Measurements from ENCODE around the gene BSN.

BSN gene

DNA sequence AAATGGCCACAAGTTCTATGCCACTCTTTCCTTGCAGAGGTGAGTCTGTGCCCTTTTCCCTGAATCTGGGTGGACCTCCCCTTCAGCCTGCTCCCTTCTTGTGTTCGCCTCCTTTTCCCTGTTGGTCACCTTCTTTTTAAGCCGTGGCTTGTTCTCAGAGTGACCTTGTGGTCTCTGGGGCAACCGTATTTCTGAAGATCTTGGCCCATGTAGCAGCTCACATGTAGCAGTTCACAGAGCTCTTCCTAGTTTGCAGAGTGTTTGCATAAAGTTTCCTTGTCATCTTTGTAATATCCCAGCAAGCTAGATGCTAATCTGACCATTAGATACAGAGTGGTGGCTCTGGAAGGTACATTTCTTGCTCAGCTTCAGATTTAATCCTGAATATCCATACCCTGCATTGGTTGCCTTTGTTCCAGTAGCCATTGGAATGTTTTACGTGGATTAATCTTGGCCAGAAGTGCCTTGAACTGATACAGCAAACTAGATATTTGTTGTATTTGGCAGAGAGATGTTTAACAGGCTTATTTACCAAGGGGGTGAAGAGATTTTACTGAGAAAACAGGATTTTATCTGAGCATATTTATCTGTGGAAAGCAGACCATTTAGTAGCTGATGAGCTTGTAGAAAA is 40.7 kb upstream of the BSN start:
- no peak for TF ChIP-seq CREB1 (IDR thresholded peaks at IDR 0.05; ENCODE audit: low read depth)
- TF ChIP-seq FOXM1 (IDR thresholded peaks at IDR 0.05; ENCODE audit: borderline replicate concordance, low read depth): no peak
- no peak for TF ChIP-seq EP300 (IDR thresholded peaks at IDR 0.05; ENCODE audit: borderline replicate concordance)
- TF ChIP-seq, protein P1, sequence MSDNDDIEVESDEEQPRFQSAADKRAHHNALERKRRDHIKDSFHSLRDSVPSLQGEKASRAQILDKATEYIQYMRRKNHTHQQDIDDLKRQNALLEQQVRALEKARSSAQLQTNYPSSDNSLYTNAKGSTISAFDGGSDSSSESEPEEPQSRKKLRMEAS (IDR thresholded peaks at IDR 0.05): no peak
- TF ChIP-seq ZBTB7A (IDR thresholded peaks at IDR 0.05; ENCODE audit: low read depth): no peak
- no peak for TF ChIP-seq RAD21 (IDR thresholded peaks at IDR 0.05; ENCODE audit: low read depth)
- TF ChIP-seq CEBPB (IDR thresholded peaks at IDR 0.05): no peak
- TF ChIP-seq TCF12 (IDR thresholded peaks at IDR 0.05; ENCODE audit: low read depth): no peak
- TF ChIP-seq TAF1 (IDR thresholded peaks at IDR 0.05; ENCODE audit: low read depth): no peak
- no peak for TF ChIP-seq YY1 (IDR thresholded peaks at IDR 0.05; ENCODE audit: low read depth)
- TF ChIP-seq NFIC (IDR thresholded peaks at IDR 0.05): no peak
- TF ChIP-seq EGR1 (IDR thresholded peaks at IDR 0.05): no peak
- TF ChIP-seq, protein P2, sequence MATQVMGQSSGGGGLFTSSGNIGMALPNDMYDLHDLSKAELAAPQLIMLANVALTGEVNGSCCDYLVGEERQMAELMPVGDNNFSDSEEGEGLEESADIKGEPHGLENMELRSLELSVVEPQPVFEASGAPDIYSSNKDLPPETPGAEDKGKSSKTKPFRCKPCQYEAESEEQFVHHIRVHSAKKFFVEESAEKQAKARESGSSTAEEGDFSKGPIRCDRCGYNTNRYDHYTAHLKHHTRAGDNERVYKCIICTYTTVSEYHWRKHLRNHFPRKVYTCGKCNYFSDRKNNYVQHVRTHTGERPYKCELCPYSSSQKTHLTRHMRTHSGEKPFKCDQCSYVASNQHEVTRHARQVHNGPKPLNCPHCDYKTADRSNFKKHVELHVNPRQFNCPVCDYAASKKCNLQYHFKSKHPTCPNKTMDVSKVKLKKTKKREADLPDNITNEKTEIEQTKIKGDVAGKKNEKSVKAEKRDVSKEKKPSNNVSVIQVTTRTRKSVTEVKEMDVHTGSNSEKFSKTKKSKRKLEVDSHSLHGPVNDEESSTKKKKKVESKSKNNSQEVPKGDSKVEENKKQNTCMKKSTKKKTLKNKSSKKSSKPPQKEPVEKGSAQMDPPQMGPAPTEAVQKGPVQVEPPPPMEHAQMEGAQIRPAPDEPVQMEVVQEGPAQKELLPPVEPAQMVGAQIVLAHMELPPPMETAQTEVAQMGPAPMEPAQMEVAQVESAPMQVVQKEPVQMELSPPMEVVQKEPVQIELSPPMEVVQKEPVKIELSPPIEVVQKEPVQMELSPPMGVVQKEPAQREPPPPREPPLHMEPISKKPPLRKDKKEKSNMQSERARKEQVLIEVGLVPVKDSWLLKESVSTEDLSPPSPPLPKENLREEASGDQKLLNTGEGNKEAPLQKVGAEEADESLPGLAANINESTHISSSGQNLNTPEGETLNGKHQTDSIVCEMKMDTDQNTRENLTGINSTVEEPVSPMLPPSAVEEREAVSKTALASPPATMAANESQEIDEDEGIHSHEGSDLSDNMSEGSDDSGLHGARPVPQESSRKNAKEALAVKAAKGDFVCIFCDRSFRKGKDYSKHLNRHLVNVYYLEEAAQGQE (IDR thresholded peaks at IDR 0.05; ENCODE audit: low read depth): no peak

DNA sequence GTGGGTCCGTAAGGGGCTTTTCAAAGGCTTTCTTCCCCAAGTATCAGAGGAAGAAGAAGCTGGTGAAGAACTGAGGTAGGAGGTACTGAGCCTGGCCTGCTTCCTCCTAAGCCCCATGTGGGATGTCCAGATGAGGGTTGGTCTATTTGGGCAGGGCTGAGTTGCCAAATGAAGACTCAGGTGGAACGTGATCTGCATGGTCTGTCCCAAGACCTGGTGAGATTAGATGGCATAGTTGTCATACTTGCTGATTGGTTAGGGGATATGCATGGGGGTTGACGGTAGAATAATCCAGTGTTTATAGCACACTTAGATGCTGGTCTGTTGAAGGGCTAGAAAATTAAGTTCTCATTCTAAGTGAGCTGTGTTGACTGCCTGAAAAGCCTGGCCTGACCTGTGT is 36.3 kb upstream of the BSN start:
- no peak for TF ChIP-seq TEAD4 (IDR thresholded peaks at IDR 0.05)

DNA sequence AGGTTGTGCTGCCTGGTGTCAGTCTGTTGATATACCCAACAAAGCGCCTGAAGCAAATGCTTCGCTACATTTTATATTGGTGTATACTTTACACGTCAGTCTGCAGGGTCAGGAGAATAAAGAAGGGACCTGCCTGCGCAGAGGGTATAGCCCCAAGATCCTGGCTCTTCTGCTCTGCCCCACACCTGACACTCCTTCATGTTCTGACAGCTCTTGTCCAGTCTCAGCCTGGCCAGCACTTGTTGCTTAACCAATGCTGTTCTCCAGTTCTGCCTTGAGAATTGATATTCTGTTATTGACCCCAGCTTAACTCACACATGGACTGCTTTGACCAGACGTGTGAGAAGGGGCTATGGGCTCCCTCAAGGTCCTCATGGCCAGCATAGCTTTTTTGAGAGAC is 35.8 kb upstream of the BSN start:
- no peak for TF ChIP-seq CREB1 (IDR thresholded peaks at IDR 0.05; ENCODE audit: low read depth)
- TF ChIP-seq, protein P3, sequence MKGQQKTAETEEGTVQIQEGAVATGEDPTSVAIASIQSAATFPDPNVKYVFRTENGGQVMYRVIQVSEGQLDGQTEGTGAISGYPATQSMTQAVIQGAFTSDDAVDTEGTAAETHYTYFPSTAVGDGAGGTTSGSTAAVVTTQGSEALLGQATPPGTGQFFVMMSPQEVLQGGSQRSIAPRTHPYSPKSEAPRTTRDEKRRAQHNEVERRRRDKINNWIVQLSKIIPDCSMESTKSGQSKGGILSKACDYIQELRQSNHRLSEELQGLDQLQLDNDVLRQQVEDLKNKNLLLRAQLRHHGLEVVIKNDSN (IDR thresholded peaks at IDR 0.05): no peak
- no peak for TF ChIP-seq NFIC (IDR thresholded peaks at IDR 0.05)
- no peak for TF ChIP-seq TCF12 (IDR thresholded peaks at IDR 0.05; ENCODE audit: low read depth)
- TF ChIP-seq, protein P1 (IDR thresholded peaks at IDR 0.05): no peak
- TF ChIP-seq TEAD4 (IDR thresholded peaks at IDR 0.05): no peak
- no peak for TF ChIP-seq EP300 (IDR thresholded peaks at IDR 0.05; ENCODE audit: borderline replicate concordance)
- TF ChIP-seq RAD21 (IDR thresholded peaks at IDR 0.05; ENCODE audit: low read depth): no peak
- no peak for TF ChIP-seq CEBPB (IDR thresholded peaks at IDR 0.05)

DNA sequence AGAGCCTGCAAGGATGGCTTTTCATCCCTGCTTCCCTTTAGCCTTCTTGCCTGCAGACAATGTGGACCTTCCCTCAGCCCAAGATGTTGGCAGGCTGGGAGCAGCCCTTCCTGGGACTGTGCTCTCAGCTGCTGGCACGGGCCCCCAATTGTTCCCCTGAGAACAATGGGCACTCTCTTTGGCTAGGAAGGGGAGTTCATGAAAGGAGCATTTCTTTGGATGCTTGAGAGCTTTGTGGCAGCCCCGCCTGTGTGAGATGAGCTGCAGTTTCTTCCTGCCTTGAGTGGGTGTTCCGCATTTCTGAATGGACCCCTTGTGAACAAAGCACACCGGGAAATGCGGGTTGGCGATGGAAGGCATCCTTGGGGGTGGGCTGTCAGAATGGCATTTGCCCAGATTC is 35.0 kb upstream of the BSN start:
- TF ChIP-seq FOXM1 (IDR thresholded peaks at IDR 0.05; ENCODE audit: borderline replicate concordance, low read depth) (no peak), TEAD4 (IDR thresholded peaks at IDR 0.05) (no peak), EGR1 (IDR thresholded peaks at IDR 0.05) (no peak), EP300 (IDR thresholded peaks at IDR 0.05; ENCODE audit: borderline replicate concordance) (no peak), NFIC (IDR thresholded peaks at IDR 0.05) (no peak), CEBPB (IDR thresholded peaks at IDR 0.05) (no peak), TCF12 (IDR thresholded peaks at IDR 0.05; ENCODE audit: low read depth) (no peak), RAD21 (IDR thresholded peaks at IDR 0.05; ENCODE audit: low read depth) (no peak)
- TF ChIP-seq, protein P1 (IDR thresholded peaks at IDR 0.05): no peak
- TF ChIP-seq, protein P2 (IDR thresholded peaks at IDR 0.05; ENCODE audit: low read depth): no peak

DNA sequence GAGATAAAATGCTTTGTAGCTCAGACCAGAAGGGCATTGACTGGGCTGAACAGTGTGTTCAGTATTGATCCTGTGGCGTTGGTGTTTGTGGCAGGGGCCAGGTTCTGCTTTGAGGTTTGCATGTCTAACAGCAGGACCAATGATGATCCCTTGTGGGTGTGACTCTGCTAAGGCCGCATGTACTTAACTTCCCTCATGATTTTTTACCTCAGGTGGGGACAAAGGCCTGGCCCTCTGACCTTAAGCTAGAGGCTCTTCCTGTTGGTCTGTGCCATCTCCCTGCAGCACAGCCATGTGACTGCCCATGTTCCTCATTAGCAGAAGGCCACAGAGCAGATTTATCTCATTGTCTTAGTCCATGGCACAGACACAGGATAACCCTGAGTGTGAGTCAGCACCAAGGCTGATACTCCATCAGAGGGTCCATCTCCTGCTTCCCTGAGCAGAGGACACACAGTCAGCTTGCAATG is 34.3 kb upstream of the BSN start:
- TF ChIP-seq TCF12 (IDR thresholded peaks at IDR 0.05; ENCODE audit: low read depth): no peak
- no peak for TF ChIP-seq EP300 (IDR thresholded peaks at IDR 0.05; ENCODE audit: borderline replicate concordance)
- TF ChIP-seq, protein P3 (IDR thresholded peaks at IDR 0.05): no peak
- TF ChIP-seq FOXM1 (IDR thresholded peaks at IDR 0.05; ENCODE audit: borderline replicate concordance, low read depth): no peak
- no peak for TF ChIP-seq CREB1 (IDR thresholded peaks at IDR 0.05; ENCODE audit: low read depth)
- no peak for TF ChIP-seq TEAD4 (IDR thresholded peaks at IDR 0.05)
- TF ChIP-seq, protein P2 (IDR thresholded peaks at IDR 0.05; ENCODE audit: low read depth): no peak
- TF ChIP-seq EGR1 (IDR thresholded peaks at IDR 0.05): no peak
- no peak for TF ChIP-seq RAD21 (IDR thresholded peaks at IDR 0.05; ENCODE audit: low read depth)
- TF ChIP-seq ZBTB7A (IDR thresholded peaks at IDR 0.05; ENCODE audit: low read depth): no peak
- TF ChIP-seq CEBPB (IDR thresholded peaks at IDR 0.05): no peak
- TF ChIP-seq NFIC (IDR thresholded peaks at IDR 0.05): no peak
- no peak for TF ChIP-seq TAF1 (IDR thresholded peaks at IDR 0.05; ENCODE audit: low read depth)
- no peak for TF ChIP-seq YY1 (IDR thresholded peaks at IDR 0.05; ENCODE audit: low read depth)
- TF ChIP-seq, protein P1 (IDR thresholded peaks at IDR 0.05): no peak
